ENCODE measurements around the gene ADGRL1.

- TF ChIP-seq CTCF (IDR thresholded peaks at IDR 0.05), result peak; percentile 79 to 92 (median 88)
- TF ChIP-seq POLR2A (IDR thresholded peaks at IDR 0.05; ENCODE audit: low read depth), result no peak
- no peak for TF ChIP-seq EP300 (IDR thresholded peaks at IDR 0.05)
- peak in 1 of 2 donors; percentile 59 for TF ChIP-seq POLR2AphosphoS5 (IDR thresholded peaks at IDR 0.05)
Measured at GRCh38 chr19:14147797-14148605, 58.0 kb downstream of the ADGRL1 start.

Data from esophagus muscularis mucosa (tissue), 4 donors.